Raji (cell line): ENCODE measurements around the gene ADGRF1.

Experiments
- POLR2A ChIP-seq: IDR thresholded peaks from 2 replicates; pipeline ENCODE4 v1.6.1; 2011; ENCODE audit warnings: low read depth, low read length, control low read depth; ENCODE audit not compliant: insufficient read depth

The ADGRF1 gene

DNA sequence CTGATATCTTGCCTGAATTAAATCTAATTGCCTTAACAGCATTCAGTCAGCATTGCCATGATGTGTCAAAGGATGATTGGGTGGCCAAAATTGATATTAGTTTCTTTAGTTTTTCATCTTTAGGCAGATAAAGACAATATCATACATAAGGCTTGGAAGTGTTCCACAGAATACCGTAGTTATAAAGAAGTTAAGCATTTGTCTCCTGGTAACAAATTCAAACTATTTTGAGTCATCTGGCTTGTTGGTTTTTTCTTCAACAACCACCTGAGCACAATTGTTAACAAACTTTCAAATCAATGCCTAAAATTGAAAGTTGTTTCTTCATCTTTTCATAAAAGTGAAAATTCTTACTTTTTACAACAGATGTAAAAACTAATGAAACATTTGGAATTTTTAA, 72.9 kb downstream of the ADGRF1 start:
- TF ChIP-seq POLR2A = no peak

DNA sequence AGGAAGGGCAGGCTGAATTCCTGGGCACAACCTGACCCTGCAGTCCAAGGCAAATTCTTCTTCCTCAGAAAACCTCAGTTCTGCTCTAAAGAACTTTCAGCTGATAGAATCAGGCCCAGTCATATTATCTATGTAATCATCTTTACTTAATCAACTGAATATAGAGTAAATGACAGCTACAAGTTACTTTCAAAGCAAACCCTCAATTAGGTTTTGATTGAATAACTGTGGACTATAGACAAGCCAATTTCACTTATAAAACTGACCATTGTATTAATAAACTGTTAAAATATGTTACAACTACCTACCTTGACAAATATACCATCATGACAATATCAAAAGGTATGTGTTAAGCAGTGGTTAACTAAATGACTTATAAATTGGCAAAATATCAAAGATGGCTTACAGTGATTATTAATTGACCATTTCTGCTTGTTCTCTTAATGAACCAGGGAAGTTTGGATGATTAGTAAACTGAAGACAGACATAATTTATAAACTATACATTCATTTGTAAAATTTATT, 74.2 kb downstream of the ADGRF1 start:
- no peak for TF ChIP-seq POLR2A

DNA sequence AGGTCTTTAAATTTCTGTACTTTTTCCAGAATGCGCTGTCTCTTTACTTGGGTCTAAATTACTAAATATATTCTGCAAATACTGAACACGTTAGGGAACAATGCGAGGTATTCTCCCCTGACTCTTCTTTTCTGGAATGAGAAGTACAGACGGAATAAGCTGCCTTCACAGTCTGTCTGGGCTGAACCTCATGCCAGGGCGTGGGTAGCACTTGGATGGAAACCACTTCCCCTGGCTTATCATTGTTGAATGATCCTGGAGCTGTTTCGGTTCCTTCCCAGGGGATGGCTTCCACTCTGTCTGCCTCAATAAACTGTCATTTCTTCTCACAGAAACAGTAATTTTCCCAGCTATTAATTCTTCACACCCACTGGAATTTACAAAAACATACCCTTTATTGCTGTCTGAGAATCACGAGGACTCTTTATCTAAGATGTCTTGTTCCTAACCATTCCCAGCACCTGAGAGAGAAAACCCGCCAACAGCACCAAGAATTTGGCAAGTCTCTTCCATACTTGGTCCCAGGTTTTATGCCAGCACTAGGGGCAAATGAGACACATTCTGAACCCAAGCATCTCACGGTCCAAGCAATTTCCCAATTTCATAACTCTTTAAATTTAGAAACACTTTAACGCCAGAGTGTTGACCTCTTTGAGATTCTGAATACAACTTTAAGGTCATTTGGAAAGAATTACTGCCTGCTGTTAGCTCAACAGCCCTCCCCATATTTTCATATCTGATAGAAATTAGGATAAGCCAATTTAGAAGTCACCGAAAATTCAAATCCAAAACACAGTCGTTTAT, 77.2 kb downstream of the ADGRF1 start:
- TF ChIP-seq POLR2A = no peak

DNA sequence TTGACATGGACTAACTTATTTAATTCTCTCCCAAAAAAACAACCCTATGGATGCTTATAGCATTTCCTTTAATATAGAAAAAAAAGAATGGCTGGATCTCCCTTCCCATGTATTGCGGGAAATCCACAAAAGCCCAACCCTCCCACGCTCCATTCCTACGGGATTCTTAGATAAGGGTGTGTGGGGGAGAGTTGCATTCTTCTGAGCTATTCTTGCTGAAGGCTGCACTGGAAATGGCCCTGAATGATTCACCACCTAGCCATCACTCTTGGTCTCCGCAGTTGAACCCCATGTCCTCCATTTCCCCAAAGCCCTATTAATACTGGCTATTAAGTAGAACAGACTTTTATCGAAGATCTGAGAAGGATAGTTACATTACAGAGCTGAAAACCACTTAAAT, 78.5 kb downstream of the ADGRF1 start:
- TF ChIP-seq POLR2A = no peak

DNA sequence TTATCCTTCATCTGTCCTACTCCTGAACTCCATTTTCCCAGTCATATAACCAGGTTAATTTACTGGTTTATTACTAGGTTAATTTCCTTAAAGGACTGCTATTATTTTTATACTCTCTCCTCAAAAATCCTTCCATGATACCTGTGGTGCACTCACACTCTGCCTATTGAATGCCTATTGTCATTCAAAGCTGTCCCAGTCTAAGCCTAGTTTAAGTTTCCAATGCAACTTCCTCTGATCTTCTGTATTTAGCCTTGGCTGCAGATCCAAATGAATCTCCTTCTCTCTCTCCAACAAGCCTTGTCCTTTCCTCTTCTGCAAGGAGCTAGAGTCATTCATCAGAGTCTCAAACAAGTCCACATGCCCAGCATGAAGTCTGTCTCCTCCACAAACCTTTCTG, 79.1 kb downstream of the ADGRF1 start:
- TF ChIP-seq POLR2A = no peak

DNA sequence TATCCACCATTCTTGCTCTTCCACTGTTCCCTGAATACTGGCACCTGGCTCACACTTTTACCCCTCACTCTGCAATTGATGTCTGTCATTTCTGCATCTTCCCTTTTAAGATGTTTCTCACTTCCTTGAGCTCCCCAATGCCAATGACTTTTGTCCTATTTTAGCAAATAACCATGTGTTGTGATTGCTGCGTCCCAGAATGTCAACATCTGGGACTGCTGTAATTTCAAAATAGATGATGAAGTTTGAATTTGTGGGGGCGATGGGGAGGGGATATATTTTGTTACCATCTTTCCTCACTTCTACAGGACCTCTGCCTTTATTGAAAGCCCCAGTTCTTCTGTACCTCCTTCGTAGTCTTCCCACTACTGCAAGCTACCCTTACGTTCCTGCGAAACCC, 80.4 kb downstream of the ADGRF1 start:
- TF ChIP-seq POLR2A = no peak

DNA sequence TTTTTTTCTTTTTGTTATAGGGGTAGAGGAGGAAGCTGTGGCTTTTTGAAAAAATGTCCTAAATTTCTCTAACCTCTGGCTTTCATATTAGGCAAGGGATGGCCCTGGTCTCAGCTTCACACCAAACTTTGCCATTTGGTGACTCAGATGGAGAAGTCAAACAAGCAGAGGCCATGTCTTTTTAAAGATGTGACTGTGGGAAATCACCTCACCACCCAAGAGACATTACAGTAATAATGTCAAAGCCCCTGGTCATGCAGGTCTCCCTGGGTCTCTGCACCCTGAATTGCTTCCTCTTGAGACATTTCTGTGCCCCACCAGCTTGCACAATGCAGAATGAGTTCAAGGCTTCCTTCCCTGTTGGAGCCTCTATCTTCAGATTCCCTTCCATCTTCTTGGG, 80.9 kb downstream of the ADGRF1 start:
- TF ChIP-seq POLR2A = no peak

DNA sequence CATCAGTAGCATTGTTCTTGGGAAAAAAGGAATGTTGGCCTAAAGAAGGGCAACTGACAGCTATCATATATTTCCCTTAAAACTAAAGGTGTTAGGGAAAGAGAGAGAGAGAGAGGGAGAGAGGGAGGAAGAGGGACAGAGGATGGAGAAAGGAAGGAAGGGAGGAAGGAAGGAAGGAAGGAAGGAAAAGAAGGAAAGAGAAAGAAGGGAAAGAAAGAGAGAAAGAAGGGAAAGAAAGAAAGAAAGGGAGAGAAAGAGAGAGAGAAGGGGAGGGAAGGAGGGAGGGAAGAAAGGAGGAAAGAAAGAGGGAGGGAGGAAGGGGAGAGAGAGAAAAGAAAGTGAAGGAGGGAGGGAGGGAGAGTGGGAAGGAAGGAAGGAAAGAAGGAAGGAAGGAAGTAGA, 82.7 kb downstream of the ADGRF1 start:
- no peak for TF ChIP-seq POLR2A

DNA sequence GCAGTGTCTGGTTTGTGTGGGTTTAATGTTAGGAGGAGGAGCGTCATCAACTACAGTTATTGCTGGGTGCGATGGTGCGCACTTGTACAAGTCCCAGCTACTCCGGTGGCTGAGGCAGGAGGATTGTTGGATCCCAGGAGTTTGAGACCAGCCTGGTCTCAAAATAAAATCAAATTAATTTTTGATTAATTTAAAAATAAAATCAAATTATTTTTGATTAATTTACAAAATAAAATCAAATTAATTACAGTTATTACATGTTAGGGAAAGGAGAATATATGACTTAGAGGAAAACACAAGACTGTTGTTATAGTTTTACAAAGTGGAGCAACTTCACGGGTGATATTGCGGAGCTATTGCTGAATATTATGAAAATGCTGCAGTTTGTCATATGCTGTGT, 85.7 kb downstream of the ADGRF1 start:
- TF ChIP-seq POLR2A = no peak

DNA sequence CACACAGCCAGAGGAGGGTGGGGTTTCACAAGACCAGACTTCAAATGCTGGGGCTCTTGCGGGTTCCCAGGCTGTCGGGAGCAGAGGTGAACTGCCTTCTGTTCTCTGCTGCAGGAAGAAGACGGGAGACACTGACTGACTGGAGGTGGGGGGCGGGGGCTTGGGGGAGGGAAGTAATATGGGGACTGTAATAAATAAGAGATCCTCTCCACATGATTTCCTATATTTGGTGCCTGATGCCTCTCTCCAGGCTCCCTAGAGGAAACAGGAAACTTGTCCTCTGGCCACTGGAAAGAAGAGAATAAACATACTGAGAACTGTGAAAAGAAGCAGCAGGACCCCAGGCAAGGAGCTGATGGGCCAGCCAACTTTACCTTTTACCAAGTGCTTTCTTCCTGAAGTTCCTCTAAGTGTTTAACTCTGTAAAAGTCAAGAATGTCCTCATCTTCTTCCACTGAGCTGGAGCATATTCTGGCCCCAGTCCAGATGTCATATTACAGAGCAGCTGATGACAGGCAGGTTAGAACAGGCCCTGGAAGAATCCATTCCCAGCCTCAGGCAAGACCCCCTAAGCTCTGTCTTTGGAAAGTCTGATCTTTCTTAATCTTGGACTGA, 87.2 kb downstream of the ADGRF1 start:
- no peak for TF ChIP-seq POLR2A

DNA sequence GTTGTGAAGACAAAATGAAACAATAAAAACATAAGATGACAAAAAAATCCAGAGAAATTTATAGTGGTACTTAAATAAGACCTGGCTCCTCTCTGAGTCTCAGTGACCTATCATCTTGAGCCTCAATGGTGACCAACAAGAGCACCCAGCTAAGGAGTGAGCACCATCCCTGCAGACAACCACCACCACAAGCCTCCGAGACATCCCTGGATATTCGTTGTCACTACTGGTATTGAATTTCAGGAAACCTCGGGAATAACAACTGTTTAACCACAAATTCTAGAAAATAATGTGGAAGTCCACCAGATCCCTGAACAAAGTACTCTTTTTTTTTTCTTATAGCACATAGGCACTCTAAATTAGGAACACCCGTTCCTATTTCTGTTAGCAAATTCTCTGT, 88.2 kb downstream of the ADGRF1 start:
- TF ChIP-seq POLR2A = no peak

DNA sequence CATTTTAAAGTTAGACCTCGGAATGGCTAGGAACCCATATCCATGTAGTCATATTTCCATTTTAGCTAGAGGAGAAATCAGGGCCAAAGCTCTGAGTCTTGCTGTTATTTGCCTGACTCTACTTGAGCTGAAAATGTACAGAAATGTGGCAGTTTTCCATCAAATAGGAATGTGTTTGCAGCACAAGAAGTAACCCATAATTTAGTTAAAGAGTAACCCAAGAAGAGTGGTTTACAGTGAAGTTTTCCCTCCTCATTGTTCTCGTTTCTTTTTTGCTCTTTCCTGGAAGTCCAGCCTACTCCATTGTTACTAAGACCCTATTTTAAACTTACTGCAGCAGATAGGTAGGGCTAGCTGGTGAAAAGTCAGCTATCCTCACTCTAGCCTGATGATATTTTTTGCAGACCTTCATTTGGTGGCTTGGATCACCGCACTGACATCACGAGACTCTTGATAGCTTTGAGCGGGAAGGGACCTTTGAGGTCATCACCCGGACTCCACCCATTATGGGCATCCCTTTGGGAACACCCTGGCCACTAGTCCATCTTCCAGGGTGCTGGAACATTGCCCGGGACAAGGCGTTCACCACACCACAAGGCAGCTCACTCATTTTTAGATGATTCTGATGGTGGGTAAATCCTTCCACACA, 92.4 kb downstream of the ADGRF1 start:
- no peak for TF ChIP-seq POLR2A

DNA sequence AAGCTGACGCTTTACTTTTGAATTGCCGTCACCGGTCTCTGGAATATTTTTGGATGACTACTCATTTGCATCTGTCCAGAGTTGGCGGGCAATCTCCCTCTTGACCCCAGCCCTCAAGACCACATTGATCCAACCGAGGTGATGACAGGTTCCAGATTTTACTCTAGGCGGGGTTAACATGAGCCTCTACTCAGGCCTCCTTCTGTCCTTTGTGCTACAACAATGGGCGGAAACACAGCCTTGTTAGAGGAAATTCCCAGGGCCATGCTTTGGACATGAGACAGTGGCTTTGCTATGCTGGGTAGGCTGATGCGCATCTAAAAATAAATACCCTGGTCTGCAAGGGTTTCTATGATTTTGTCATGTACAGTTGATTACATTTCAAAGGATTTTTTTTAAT, 93.4 kb downstream of the ADGRF1 start:
- TF ChIP-seq POLR2A = no peak
